Fibroblast of mammary gland (primary cell): ENCODE results near the gene EREG.

Source experiments
- DNase-seq: peaks from one replicate; pipeline ENCODE4 v3.0.0-alpha.2; 2010; ENCODE audit warnings: low read depth
- H3K4me3 ChIP-seq: 2 replicates; pipeline ENCODE4 v1.5.1; 2011; ENCODE audit warnings: low read depth, mild to moderate bottlenecking, low read length, moderate library complexity; ENCODE audit not compliant: control insufficient read depth
- TF ChIP-seq, protein P1 (sequence below): conservative IDR thresholded peaks from 2 replicates; pipeline ENCODE4 v1.5.1; 2011; ENCODE audit warnings: low read depth, low read length, inconsistent platforms; ENCODE audit not compliant: control insufficient read depth, insufficient read depth

EREG gene

GRCh38 chr4:74378573-74378972, 13.6 kb downstream of the EREG start:
- TF ChIP-seq, protein P1, sequence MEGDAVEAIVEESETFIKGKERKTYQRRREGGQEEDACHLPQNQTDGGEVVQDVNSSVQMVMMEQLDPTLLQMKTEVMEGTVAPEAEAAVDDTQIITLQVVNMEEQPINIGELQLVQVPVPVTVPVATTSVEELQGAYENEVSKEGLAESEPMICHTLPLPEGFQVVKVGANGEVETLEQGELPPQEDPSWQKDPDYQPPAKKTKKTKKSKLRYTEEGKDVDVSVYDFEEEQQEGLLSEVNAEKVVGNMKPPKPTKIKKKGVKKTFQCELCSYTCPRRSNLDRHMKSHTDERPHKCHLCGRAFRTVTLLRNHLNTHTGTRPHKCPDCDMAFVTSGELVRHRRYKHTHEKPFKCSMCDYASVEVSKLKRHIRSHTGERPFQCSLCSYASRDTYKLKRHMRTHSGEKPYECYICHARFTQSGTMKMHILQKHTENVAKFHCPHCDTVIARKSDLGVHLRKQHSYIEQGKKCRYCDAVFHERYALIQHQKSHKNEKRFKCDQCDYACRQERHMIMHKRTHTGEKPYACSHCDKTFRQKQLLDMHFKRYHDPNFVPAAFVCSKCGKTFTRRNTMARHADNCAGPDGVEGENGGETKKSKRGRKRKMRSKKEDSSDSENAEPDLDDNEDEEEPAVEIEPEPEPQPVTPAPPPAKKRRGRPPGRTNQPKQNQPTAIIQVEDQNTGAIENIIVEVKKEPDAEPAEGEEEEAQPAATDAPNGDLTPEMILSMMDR, result no peak
- DNase-seq, result peak; percentile 25
- no peak overlapping the region for H3K4me3 ChIP-seq

- DNase-seq, result no peak
- H3K4me3 ChIP-seq, result no peak overlapping the region
- TF ChIP-seq, protein P1, result no peak
Observed at GRCh38 chr4:74379912-74380311, 15.0 kb downstream of the EREG start.

- H3K4me3 ChIP-seq, result no peak overlapping the region
- TF ChIP-seq, protein P1, result no peak
- DNase-seq, result no peak
Observed at GRCh38 chr4:74385386-74385785, 20.4 kb downstream of the EREG start.

DNA sequence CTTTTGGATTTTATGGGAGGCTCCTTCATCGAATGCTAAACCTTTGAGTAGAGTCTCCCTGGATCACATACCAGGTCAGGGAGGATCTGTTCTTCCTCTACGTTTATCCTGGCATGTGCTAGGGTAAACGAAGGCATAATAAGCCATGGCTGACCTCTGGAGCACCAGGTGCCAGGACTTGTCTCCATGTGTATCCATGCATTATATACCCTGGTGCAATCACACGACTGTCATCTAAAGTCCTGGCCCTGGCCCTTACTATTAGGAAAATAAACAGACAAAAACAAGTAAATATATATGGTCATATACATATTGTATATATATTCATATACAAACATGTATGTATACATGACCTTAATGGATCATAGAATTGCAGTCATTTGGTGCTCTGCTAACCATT, 21.2 kb downstream of the EREG start:
- no peak for DNase-seq
- no peak overlapping the region for H3K4me3 ChIP-seq
- TF ChIP-seq, protein P1, result no peak

GRCh38 chr4:74387790-74388189, 22.8 kb downstream of the EREG start:
- H3K4me3 ChIP-seq, result no peak overlapping the region
- TF ChIP-seq, protein P1, result no peak
- DNase-seq, result no peak

DNA sequence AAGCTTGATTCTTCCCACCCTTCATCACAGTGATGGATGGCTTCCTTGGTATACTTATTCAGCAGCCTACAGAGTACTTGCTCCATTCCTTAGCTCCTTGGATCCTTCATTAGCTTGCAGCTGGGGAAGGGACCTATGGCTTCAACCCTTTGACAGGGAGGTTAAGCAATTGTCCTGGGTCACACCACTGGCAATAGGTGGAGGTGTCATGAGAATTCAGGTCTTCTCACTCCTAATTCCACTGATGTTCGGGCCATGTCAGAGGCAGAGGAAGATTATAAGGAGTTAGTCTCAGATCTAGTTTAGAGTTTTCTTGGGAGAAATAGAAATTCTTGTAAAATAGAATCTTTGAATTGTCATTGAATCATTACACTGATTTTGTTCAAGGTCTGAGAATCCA, 24.5 kb downstream of the EREG start:
- no peak for DNase-seq
- H3K4me3 ChIP-seq, result no peak overlapping the region
- TF ChIP-seq, protein P1, result no peak

DNA sequence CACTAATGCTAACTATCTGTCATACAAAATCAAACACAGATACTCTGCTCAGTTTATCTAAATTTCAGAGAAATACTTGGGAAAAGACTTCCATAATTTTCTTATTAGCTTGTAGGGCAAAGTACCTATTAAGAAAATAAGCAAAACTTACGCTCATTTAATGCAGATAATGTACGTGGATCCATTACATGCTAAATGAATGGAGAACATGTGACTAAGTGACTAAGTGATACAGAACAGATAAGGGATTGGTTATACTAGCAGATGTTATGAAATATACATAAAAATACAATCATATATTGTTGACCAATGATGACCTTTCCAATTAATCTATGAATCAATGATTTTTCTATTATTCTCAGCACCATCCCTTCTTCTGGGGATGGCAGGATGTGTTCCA, 25.7 kb downstream of the EREG start:
- H3K4me3 ChIP-seq, result no peak overlapping the region
- DNase-seq, result no peak
- TF ChIP-seq, protein P1, result no peak
